Measurements from ENCODE around the gene MYO16.

GRCh38 chr13:108996430-108996829 is 367.0 kb downstream of the MYO16 start:
- TF ChIP-seq GATA2 (IDR thresholded peaks at IDR 0.05; ENCODE audit: low read depth, low read length) = no peak
- TF ChIP-seq GATA3 (IDR thresholded peaks at IDR 0.05; ENCODE audit: low read depth, low read length) = no peak
